ENCODE measurements around the gene MORN1. TPM values are rescaled to one million over a fixed set of nuclear protein-coding genes. Genes with fewer than 3 reads are reported as not detected.

MORN1 gene
- total and polyA plus RNA-seq, 2 donors (not counting 3 experiments of a cell fraction or from before 2014, with no cell fraction given), result 4.3 to 6.4 TPM

- Histone ChIP-seq H2AFZ (ENCODE audit: low read depth, low read length) (no peak overlapping the region), H3K4me2 (ENCODE audit: insufficient read depth, low read length) (no peak overlapping the region), H3K9me3 (replicated peaks; ENCODE audit: control insufficient read depth, insufficient read depth, low read length) (no peaks in the 10 kb centered on the region), H3K4me3 (replicated peaks in 1 of 3; ENCODE audit: insufficient read depth in 1 of 3, low read depth in 1 of 3, low read length in 3 of 3) (no peak overlapping the region), H3K4me1 (ENCODE audit: control insufficient read depth, extremely low read depth, insufficient read depth, low read length) (peaks cover 2% of the 10 kb centered on the region), H3K27me3 (ENCODE audit: control insufficient read depth in 2 of 2, insufficient read depth in 2 of 2, low read length in 2 of 2) (no peaks in the 10 kb centered on the region), H3K27ac (ENCODE audit: insufficient read depth, low read depth, low read length) (no peak overlapping the region), H3K9me1 (replicated peaks; ENCODE audit: control insufficient read depth, extremely low read depth, insufficient read depth, low read length) (no peaks in the 10 kb centered on the region), H3K79me2 (ENCODE audit: control insufficient read depth, insufficient read depth, low read length) (no peaks in the 10 kb centered on the region), H4K20me1 (replicated peaks; ENCODE audit: control insufficient read depth, extremely low read depth, insufficient read depth, low read length) (no peaks in the 10 kb centered on the region), H3K36me3 (ENCODE audit: control insufficient read depth in 2 of 2, extremely low read depth in 1 of 2, insufficient read depth in 2 of 2, low read length in 2 of 2) (peaks cover 8 to 32% of the 10 kb centered on the region in 2 experiments), H3K9ac (replicated peaks; ENCODE audit: extremely low read depth, insufficient read depth, low read length) (no peak overlapping the region)
- TF ChIP-seq JUN (IDR thresholded peaks at IDR 0.05; ENCODE audit: borderline replicate concordance, insufficient read depth, insufficient read length, low read depth) (no peak), MAX (IDR thresholded peaks at IDR 0.05; ENCODE audit: insufficient read depth, insufficient read length) (no peak), POLR2AphosphoS5 (IDR thresholded peaks at IDR 0.05; ENCODE audit: insufficient read depth, low read depth, low read length) (no peak), GATA2 (IDR thresholded peaks at IDR 0.05; ENCODE audit: insufficient read depth, insufficient read length, low read depth, low read length) (no peak), CTCF (IDR thresholded peaks at IDR 0.05; ENCODE audit: extremely low read depth in 1 of 2, insufficient read depth in 1 of 2, low read depth in 1 of 2, low read length in 2 of 2) (no peak), EZH2 (IDR thresholded peaks at IDR 0.05; ENCODE audit: borderline replicate concordance, low read depth, low read length, severe bottlenecking) (no peak), MYC (IDR thresholded peaks at IDR 0.05; ENCODE audit: low read depth, low read length) (no peak), POLR2A (IDR thresholded peaks at IDR 0.05; ENCODE audit: low read depth, low read length) (no peak), FOS (IDR thresholded peaks at IDR 0.05; ENCODE audit: borderline replicate concordance, insufficient read depth, low read length) (no peak)
- intact Hi-C loops (cut with micrococcal nuclease), result no loop called here
- CTCF ChIA-PET, result interaction anchor here (1.0 kb wide), 1 partner anchor 74 kb away, joined by 3 read pairs; no protein-coding TSS in a partner anchor
- dilution Hi-C loops (cut with MboI; ENCODE audit: extremely low pct_ligation_motif_present, low sequenced_read_pairs), result loop anchor here (10.0 kb wide), 1 partner anchor 94 kb away; no protein-coding TSS in a partner anchor
- no TSS peak for BruUV-seq (replicated peaks)
- no peak for FAIRE-seq
- POLR2A ChIA-PET, result no interaction called here
- no peak for DNase-seq (ENCODE audit: low read depth, low spot score)
These were observed 82.5 kb downstream of the MORN1 start for GRCh38 chr1:2308844-2309243.
